HL-60/S4 treated with phorbol 12-myristate 13-acetate at 8.2 ng/mL for 4 days and 3 days (cell line): ENCODE measurements around the gene PLAAT4.
"Not testable (repeated sequence)": the region's sequence is repeated elsewhere in the genome, so short reads cannot be mapped to it uniquely, and the experiment has no call there.

ENCODE experiments used
- in situ Hi-C: fragments of 300-500 bp; cut with MboI; formaldehyde crosslinking; loops from 2 replicates; pipeline ENCODE4 v1.15.0; 2022; ENCODE audit warnings: low sequenced_read_pairs

Gene PLAAT4

DNA sequence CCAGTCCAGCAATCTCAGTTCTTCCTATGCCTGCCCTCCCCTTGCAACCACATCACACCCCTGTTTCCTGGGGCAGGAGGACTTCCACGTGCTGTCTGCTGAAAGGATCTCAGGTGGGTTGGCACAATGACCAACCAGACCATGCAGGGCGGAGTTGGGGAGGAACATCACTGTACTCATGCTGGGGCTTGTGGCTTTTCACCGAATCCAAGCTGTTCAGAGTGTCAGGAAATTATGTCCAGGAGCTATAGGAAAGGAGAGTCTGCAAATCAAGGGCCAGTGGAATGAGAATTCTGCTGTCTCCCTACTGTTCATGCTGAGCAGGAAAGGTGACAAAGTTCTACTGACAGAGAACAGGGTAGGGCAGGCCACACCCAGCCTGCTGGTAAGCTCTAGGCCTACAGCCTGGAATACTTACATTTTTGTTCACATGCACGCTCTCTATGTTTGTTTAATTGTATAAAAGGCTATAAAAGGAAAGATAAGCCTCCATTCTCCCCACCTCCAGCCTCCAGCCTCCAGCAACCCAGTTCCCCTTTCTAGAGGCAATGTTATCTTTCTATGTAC, 28.3 kb downstream of the PLAAT4 start:
- in situ Hi-C loops, result no loop called here

DNA sequence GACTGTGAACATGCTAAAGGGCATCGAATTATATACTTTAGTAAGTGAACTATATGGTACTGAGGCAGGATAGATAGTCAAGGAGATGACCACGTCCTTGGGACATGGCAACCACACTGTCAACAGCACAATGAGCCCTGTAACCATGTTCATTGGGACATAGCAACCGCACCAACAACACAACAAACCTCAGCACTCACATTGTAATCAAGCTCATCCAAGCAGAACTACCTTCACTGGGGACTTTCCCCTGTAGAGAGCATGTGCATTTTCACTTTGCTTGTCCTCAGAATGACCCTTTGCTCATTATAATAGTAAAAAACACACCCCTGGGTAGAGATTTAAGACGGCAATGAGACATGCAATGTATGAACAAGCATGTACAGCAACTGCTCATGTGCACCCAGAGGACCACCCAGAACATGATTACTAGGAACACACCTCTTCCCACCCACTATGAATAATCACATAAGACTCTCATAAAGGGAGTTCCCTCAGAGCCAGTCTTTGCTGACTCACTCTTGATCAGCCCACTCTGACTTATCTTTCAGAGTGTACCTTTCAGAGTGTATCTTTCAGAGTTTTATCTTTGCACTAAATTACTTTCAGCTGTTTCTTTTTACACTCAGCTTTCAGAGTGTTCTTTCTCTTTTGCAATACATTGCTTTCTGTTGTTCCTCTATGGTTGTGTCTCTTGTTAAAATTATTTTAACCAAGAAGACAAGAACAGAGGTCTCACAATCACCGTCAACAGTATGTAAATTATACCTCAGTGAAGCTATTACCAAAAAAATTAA, 30.6 kb downstream of the PLAAT4 start:
- in situ Hi-C loops, result no loop called here

DNA sequence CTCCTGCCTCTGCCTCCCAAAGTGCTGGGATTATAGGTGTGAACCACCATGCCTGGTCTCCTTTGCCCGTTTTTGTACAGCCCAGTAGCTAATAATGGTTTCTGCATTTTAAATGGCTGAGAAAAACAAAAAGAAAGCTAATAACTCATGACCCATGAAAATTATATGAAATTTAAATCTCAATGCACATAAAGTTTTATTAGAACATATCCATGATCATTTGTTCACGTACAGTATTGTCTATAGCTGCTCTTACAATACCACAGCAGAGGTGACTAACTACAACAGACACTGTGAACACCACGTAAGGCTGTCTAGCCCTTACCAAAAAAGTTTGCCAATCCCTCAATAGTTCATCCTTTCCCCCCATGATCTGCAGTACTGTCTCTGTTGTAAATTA, 33.0 kb downstream of the PLAAT4 start:
- in situ Hi-C loops, result no loop called here

DNA sequence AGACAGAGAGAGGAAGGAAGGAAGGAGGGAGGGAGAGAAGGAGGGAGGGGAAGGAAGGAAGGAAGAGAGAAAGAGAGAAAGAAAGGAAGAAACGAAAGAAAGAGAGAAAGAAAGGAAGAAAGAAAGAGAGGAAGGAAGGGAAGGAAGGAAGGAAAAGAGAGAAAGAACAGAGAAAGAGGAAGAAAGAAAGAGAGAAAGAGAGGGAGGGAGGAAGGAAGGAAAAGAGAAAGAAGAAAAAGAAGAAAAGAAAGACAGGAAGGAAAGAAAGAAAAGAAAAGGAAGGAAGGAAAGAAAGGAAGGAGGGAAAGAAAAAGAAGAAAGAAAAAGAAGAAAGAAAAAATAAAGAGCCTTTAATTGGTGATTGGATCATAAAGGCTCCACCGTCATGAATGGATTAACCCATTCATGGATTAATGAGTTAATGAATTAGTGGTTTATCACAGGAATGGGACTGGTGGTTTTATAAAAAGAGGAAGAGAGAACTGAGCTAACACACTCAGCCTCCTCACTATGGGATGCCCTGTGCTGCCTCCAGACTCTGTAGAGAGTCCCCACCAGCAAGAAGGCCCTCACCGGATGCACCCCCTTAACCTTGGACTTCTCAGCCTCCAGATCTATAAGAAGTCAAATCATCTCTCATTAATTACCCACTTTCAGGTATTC, 35.5 kb downstream of the PLAAT4 start:
- in situ Hi-C loops, result no loop called here

DNA sequence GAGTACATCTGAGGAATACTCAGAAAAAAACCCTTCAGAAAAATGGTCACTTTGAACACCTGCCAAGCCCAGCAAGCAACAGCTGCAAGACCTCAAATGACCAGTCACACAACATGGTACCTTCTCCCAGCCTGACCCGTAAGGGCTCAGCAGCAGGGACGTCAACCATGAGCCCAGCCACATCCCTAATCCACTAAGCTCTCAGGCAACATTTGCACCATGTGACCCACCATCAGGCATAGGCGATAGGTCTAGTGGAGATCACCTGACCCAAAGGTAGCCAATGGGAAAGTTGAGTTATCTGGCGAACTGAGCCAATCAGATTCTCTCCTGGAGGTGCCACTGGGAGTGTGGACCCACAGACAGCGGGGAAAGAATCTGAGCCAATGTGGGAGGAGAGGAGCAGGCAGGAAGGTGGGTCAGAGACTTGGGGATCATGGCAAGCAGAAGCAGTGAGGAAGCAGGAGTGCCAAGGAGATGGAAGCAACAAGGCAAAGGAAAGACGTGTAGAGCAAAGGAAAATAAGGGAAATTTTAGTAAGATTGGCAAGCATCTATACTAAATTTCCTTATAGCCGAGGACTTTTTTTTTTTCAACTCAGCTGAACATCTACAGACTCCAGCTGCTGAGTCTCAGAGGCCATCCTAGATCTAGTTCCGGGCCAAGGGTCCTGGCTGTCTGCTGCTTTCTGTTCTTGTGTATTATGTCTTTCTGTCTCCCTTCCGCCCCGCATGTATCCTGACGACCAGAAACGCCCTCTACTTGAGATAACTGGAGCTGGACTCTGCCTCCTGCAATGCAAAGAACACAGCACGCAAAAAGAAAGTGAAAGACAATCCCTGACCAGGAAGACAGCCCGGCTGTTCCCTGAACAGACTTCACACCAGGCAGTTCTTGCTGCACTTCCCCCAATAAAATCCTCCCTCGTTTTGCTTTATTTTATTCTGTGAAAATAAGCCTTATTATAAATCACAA, 37.6 kb downstream of the PLAAT4 start:
- in situ Hi-C loops, result no loop called here

DNA sequence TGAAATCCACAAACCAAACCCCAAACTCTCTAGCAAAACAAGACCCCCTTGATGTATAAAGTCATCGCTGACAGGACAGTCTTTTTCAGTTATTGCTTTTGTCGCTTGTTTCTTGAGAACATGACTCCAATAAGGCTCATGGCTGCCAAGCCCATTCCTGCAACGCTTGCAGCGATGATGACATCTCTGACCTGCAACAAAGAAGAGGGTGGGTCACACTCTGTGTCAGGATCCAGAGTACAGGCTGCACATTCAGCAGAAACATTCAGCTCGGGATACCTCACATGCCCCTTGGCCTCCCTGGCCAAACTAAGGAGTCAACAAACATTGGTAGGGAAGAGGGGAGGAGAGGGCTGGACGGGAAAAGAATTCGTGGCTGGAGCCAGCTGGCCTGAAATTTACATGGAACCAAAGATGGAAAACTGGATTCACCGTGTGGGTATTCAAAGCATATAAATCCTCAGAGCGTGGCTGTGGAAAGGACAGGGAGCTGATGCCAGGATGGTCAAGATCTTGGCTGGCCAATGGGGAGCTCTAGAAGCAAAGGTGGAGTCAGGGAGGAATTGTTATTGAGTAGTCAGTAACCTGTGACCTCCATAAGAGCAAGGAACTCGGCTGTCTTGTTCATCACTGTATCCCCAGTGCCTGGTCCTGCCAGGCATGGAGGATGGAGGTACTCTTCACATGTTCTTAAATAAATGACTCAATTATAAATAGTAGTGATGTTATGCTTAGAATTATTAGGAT, 38.4 kb downstream of the PLAAT4 start:
- in situ Hi-C loops, result no loop called here

DNA sequence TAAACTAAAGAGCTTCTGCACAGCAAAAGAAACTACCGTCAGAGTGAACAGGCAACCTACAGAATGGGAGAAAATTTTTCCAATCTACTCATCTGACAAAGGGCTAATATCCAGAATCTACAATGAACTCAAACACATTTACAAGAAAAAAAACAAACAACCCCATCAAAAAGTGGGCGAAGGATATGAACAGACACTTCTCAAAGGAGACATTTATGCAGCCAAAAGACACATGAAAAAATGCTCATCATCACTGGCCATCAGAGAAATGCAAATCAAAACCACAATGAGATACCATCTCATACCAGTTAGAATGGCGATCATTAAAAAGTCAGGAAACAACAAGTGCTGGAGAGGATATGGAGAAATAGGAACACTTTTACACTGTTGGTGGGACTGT, 42.3 kb downstream of the PLAAT4 start:
- in situ Hi-C loops, result not testable (repeated sequence)

DNA sequence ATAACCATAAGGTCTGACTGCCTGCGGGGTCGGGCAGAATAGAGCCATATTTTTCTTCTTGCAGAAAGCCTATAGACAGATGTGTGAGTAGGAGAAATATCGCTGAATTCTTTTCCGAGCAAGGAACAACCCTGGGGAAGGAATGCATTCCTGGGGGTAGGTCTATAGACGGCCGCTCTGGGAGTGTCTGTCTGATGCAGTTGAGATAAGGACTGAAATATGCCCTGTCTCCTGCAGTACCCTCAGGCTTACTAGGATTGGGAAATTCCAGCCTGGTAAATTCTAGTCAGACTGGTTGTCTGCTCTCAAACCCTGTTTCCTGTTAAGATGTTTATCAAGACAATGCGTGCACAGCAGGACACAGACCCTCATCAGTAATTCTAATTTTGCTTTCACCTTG, 44.6 kb downstream of the PLAAT4 start:
- in situ Hi-C loops, result not testable (repeated sequence)

DNA sequence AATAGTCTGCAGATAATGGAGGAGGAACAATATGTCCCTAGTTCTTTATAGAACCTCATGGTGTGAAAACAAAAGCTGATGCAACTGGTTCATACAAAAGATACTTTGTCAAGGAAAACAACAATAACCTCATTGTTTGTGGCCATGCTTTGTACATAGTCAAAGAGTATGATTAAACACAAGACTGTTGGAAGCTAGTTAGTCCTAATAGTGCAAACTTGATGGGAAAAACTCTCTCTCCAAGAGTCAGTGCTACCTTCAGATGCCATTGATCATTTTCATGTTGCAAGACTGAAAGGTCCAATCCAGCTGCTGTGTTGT, 46.7 kb downstream of the PLAAT4 start:
- in situ Hi-C loops, result no loop called here

DNA sequence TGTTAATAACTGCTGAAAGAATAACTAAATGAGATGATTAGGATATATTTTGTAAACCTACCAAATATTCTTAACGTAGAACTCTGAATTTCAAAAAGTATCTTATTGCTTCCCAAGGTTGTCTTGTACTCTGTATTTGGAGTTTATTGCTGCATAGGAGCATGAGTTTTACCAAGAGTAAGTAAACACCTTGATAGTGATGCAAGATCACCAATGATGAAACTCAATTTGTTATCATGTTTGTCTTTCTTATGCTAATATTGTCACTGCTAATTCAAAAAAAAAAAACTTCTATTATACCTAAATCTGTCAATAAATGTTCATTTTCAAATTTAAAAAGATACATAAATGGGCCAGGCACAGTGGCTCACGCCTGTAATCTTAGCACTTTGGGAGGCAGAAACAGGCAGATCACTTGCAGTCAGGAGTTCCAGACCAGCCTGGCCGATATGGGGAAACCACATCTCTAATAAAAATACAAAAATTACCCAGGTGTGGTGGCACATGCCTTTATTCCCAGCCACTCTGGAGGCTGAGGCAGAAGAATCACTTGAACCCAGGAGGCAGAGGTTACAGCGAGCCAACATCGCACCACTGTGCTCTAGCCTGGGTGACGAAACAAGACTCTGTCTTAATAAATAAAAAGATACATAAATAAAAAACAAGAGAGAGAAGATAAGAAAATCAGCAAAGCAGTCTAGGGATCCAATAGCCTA, 50.0 kb downstream of the PLAAT4 start:
- in situ Hi-C loops, result no loop called here

DNA sequence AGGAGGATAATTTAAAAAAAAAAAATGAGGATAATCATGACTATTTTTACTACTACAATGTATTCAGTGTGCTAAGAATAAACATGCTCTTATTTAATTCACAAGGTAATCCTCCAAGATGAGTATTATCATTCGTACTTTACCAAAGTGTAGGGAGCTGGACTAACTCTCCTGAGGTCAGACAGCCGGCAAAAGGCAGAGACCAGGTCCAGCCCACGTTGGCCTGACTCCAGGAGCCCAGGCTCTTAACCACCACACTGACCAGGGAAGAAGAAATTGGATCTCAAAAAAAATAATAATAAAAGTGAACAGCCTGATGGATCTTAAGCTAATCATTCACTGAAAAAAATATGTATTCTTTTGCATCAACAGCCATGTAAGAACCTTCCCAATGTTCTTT, 52.4 kb downstream of the PLAAT4 start:
- in situ Hi-C loops, result no loop called here

DNA sequence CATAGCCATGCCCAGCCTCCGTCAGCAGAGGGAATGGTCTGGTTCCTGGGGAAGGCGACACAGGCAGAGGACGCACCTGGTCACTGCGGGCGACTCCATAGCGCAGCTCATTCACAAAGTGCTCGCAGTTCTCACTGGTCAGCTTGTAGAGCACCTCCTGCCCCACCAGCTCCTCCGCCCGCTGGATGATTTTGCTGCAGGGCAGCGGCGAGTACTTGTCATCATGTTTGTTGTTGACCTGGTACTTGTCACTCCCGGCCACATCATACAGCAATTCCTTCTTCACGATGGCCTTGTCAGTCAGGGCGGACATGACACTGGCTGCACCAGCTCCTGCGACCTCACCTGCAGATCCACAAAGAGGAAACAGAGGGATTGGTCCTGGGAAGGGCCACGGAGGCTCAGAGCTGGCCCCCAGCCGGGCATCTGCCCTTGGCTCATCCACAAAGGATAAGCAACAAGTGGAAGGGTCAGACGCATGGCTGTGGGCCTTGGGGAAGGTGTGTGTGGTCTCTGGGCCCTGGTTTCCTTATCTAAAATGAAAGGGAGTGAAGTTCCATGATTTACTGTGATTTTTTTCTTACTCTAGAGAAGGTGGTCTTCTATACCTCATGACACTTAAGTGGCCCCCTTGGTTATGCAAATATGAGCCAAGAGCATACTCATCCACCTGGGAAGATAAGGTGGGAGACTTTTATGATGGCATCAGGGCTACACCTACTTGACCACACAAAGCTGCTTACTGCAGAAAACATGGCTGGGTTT, 53.6 kb downstream of the PLAAT4 start:
- in situ Hi-C loops, result no loop called here

DNA sequence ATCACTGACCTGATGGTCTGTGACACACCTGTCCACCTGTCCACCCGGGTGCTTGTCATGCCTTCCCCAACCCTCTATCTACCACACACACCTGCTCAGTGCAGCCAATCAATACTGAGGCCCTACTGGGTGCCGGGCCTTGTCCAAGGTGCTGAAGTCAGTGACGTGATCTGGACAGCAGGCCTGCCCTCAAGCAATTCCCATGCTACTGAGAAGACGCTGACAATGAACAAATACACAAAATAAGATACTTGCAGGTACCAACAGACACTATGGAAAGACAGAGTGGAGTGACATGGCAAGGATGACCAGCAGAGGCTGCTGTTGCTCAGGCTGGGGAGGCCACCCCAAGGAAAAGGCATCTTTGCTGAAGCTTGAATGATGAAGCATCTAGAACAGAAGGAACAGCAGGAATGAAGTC, 56.4 kb downstream of the PLAAT4 start:
- in situ Hi-C loops, result no loop called here

DNA sequence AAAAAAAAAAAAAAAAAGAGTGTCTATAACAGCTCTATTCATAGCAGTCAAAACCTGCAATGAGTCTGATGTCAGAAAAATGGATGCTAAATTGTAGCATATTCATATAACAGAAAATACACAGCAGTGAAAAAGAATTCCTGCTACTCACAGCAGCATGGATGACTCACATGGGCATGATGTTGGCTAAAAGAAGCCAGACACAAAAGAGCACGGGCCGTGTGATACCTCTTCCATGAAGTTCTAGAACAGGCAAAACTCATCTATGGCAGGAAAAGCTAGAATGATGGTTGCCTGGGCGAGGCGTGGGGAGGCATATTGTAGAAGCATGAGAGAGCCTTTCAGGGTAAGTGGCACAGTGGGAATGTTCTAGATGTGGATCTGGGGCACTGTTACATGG, 58.7 kb downstream of the PLAAT4 start:
- in situ Hi-C loops, result no loop called here
